Measurements from ENCODE around the gene FHL2.

DNA sequence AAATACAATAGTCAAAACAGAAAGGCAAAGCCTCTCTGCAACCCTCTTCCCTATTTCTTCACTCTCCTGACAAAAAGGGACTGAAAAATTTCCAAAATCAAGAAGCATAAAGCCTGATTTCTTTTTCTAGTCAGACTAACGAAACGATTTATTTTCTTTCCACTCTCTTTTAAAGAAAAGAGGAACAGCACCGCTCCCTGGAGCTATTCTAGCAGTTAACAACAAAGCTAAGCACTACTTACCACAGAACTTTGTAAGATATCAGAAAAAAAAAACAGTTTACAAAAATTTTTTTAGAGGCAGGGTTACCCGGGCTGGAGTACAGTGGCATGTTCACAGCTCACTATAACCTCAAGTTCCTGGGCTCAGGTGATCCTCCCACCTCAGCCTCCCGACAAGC lies 14.4 kb upstream of the FHL2 start:
- TF ChIP-seq CTCF (IDR thresholded peaks at IDR 0.05) = no peak
- TF ChIP-seq EZH2 (IDR thresholded peaks at IDR 0.05; ENCODE audit: borderline replicate concordance, insufficient read depth, low read depth, low read length, poor library complexity, severe bottlenecking) = no peak

Measured in B cell (primary cell).